WERI-Rb-1 (cell line): ENCODE results near the gene DISC1.

Experiments
- DNase-seq: peaks from one replicate; pipeline ENCODE4 v3.0.0-alpha.2; 2020
- H3K27ac ChIP-seq: fragments of 250-450 bp; sonication (Bioruptor Pico); 2 replicates; pipeline ENCODE4 v1.5.1; 2020; ENCODE audit warnings: mild to moderate bottlenecking, moderate library complexity
- H3K27me3 ChIP-seq: fragments of 250-450 bp; sonication (Bioruptor Pico); 2 replicates; pipeline ENCODE4 v1.5.1; 2021; ENCODE audit warnings: mild to moderate bottlenecking, low read depth, moderate library complexity; ENCODE audit not compliant: insufficient read depth, severe bottlenecking
- H3K36me3 ChIP-seq: fragments of 250-450 bp; sonication (Bioruptor Pico); 2 replicates; pipeline ENCODE4 v1.5.1; 2020; ENCODE audit warnings: mild to moderate bottlenecking, moderate library complexity
- H3K4me3 ChIP-seq: 2 replicates; pipeline ENCODE4 v1.5.1; 2011; ENCODE audit warnings: low read depth, mild to moderate bottlenecking, control low read depth, low read length
- H3K9me3 ChIP-seq: fragments of 250-450 bp; sonication (Bioruptor Pico); 2 replicates; pipeline ENCODE4 v1.5.1; 2021; ENCODE audit warnings: mild to moderate bottlenecking, moderate library complexity; ENCODE audit not compliant: severe bottlenecking
- TF ChIP-seq, protein P1 (sequence below): IDR thresholded peaks from 2 replicates; pipeline ENCODE4 v1.5.1; 2011; ENCODE audit warnings: low read depth, mild to moderate bottlenecking, control low read depth, inconsistent platforms, low read length

Gene DISC1

DNA sequence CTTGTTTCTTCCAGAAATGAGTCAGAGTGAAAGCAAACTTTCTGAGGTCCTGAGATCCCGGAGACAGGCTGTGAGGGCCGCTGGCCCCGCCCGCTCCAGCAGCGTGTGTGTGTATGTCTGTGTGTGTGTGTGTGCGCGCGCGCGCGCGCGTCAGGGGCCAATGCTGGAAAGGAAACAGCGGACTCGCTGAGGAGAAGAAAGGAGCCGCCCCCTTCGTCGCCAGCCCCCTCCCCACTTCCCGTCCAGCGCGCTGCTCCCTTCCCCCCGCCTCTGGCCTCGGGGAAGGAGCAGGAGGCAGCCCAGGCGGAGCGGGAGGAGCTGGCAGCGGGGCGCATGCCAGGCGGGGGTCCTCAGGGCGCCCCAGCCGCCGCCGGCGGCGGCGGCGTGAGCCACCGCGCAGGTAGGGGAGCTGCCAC, at the start of gene DISC1:
Gene DISC1 (plus strand): TSS at position 256 of the 416 bp plus-strand sequence. CDS start 78 bp downstream, at position 334.
- no peak for DNase-seq
- Histone ChIP-seq H3K27ac (no peak within 1 kb of the TSS), H3K4me3 (no peak within 1 kb of the TSS), H3K27me3 (no peaks in the 10 kb centered on the region), H3K36me3 (no peaks in the 10 kb centered on the region), H3K9me3 (no peaks in the 10 kb centered on the region)
- TF ChIP-seq, protein P1, sequence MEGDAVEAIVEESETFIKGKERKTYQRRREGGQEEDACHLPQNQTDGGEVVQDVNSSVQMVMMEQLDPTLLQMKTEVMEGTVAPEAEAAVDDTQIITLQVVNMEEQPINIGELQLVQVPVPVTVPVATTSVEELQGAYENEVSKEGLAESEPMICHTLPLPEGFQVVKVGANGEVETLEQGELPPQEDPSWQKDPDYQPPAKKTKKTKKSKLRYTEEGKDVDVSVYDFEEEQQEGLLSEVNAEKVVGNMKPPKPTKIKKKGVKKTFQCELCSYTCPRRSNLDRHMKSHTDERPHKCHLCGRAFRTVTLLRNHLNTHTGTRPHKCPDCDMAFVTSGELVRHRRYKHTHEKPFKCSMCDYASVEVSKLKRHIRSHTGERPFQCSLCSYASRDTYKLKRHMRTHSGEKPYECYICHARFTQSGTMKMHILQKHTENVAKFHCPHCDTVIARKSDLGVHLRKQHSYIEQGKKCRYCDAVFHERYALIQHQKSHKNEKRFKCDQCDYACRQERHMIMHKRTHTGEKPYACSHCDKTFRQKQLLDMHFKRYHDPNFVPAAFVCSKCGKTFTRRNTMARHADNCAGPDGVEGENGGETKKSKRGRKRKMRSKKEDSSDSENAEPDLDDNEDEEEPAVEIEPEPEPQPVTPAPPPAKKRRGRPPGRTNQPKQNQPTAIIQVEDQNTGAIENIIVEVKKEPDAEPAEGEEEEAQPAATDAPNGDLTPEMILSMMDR = no peak

DNA sequence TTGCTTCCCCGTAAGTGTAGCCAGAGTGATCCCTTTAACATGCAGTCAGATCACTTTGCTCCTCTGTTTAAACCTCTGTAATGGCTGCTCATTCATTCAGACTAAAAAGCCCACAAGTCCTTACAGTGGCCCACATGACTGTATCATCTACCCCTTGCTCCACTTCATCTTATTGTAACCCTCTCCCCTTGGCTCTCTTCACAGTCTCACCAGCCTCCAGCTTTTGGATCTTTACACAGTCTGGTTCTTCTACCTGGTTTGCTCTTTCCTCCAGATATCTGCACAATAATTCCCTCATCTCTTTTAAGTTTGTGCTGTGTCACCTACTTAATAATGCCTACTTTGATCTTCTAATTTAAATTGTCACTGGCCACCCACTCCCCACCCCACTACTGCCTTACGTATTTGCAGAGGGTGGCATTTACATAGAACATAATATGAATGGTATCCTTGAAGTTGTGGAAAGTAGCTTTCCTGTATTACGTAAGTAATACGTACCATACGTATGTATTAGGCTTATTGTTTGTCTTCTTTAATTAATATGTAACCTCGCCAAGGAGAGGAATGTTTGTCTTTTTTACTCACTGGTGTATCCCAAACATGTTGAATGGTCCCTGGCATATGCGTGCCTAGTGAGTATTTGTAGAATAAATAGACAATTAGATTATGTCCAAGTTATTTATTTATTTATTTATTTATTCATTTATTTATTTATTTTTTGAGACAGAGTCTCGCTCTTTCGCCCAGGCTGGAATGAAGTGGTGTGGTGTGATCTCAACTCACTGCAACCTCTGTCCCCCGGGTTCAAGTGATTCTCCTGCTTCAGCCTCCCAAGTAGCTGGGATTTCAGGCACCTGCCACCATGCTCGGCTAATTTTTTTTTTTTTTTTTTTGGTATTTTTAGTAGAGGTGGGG, 49.5 kb upstream of the DISC1 start:
- TF ChIP-seq, protein P1 = no peak

DNA sequence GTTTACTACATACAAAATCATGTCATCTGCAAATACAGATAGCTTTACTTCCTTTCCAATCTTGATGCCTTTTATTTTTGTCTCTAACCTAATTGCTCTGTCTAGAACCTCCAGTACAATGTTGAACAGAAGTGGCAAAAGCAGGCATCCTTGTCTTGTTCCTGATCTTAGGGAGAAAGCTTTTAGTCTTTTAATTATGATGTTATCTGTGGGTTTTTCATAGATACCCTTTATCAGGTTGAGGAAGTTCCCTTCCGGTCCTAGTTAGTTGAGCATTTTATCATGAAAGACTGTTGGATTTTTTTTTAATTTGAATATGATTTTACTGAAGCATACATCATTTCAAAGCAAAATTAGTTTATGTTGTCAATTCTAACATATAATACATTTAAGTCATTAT, 45.7 kb upstream of the DISC1 start:
- no peaks in the 10 kb centered on the region for H3K9me3 ChIP-seq
- no peak overlapping the region for H3K27ac ChIP-seq
- TF ChIP-seq, protein P1 = no peak
- H3K4me3 ChIP-seq = no peak overlapping the region
- no peaks in the 10 kb centered on the region for H3K27me3 ChIP-seq
- no peaks in the 10 kb centered on the region for H3K36me3 ChIP-seq
- DNase-seq = no peak

More for the DNA sequence above, 49.5 kb upstream of the DISC1 start:
- no peak for DNase-seq
- H3K4me3 ChIP-seq = no peak overlapping the region
- H3K36me3 ChIP-seq = no peaks in the 10 kb centered on the region
- H3K27ac ChIP-seq = no peak overlapping the region
- H3K27me3 ChIP-seq = no peaks in the 10 kb centered on the region
- H3K9me3 ChIP-seq = no peaks in the 10 kb centered on the region

DNA sequence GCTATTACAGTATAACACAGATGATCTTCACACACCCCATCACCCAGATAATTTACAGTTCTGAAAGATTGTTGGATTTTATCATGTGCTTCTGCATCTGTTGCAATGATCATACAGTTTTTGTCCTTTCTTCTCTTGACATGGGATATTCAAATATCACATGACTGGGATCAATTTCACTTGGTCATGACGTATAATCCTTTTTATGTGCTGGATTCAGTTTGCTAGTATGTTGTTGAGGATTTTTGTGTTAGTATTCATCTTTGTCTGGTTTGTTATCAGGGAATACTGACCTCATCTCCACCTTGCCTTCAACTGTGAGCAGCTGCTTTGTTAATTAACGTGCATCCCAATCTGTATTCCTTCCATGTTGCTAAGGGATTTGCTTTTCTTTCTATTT, 44.7 kb upstream of the DISC1 start:
- TF ChIP-seq, protein P1 = no peak
- H3K36me3 ChIP-seq = no peaks in the 10 kb centered on the region
- no peak overlapping the region for H3K4me3 ChIP-seq
- no peaks in the 10 kb centered on the region for H3K27me3 ChIP-seq
- H3K9me3 ChIP-seq = no peaks in the 10 kb centered on the region
- no peak for DNase-seq
- H3K27ac ChIP-seq = no peak overlapping the region

DNA sequence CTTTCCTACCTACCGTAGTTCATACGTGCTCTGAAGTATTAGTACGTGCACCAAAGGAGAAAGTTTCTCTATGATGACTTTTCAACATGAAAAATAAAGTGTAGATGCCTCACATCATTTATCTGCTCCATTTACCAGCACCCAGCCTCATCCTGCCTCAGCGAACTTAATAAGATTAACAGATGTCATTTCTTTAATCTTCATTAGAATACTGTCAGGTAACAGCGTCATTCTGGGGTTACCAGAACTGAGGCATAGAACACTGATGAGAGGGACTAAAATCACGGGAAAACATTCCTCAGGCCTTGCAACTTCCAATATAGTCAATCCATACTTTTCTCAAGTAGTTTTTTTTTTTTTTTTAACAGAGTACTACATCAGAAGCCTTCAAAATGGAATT, 43.2 kb upstream of the DISC1 start:
- H3K9me3 ChIP-seq = no peaks in the 10 kb centered on the region
- TF ChIP-seq, protein P1 = no peak
- no peak for DNase-seq
- H3K36me3 ChIP-seq = no peaks in the 10 kb centered on the region
- no peak overlapping the region for H3K27ac ChIP-seq
- H3K4me3 ChIP-seq = no peak overlapping the region
- H3K27me3 ChIP-seq = no peaks in the 10 kb centered on the region

DNA sequence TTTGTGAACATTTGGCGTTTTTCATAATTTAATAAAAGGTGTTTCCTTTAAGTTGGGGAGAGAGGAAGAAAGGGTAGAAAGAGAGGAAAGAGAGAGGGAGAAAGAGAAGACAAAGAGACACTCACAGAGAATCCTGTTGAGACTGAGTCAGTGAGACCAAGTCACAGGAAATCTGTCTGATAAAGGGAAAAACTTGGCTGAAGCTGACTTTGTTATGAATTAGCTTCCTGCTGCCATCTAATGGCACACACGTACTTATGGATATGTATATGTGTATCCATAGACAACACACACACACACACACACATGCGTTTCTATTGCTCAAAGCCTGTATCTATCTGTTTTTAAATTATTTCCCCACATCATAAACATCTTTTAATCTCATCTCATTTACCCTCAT, 42.5 kb upstream of the DISC1 start:
- H3K27me3 ChIP-seq = no peaks in the 10 kb centered on the region
- no peaks in the 10 kb centered on the region for H3K36me3 ChIP-seq
- TF ChIP-seq, protein P1 = 0 out of 2 replicates have a peak, but pooled peaks have one; percentile 20
- no peak overlapping the region for H3K4me3 ChIP-seq
- no peaks in the 10 kb centered on the region for H3K9me3 ChIP-seq
- no peak overlapping the region for H3K27ac ChIP-seq
- DNase-seq = no peak
